Esophagus muscularis mucosa (tissue), 4 donors: ENCODE measurements around the gene SLC9A8. TPM values are rescaled to one million over a fixed set of nuclear protein-coding genes. Genes with fewer than 3 reads are reported as not detected.
"Not testable (repeated sequence)": the region's sequence is repeated elsewhere in the genome, so short reads cannot be mapped to it uniquely, and the experiment has no call there.

Source experiments
- DNase-seq: peaks from one replicate; pipeline ENCODE4 v3.0.0-alpha.2; 2017; ENCODE audit errors: extremely low spot score
- H3K27ac ChIP-seq, 4 donors: fragments of 200-600 bp; sonication (generic); replicated peaks in 1 of 4; 1 replicate in 3 of 4; 2 replicates in 1 of 4; pipeline ENCODE4 v1.5.1; 2016 to 2019; ENCODE audit warnings: mild to moderate bottlenecking in 1 of 4
- H3K27me3 ChIP-seq, 4 donors: fragments of 200-600 bp; sonication (generic); one replicate each; pipeline versions ENCODE4 v1.5.1 to v1.6.0; 2016 to 2019
- H3K36me3 ChIP-seq, 4 donors: fragments of 200-600 bp; sonication (generic); one replicate each; pipeline ENCODE4 v1.5.1; 2016 to 2019
- H3K4me1 ChIP-seq, 4 donors: fragments of 200-600 bp; sonication (generic); one replicate each; pipeline ENCODE4 v1.5.1; 2016 to 2019
- H3K4me3 ChIP-seq, 4 donors: fragments of 200-600 bp; sonication (generic); 1 replicate in 2 of 4; 2 replicates in 2 of 4; pipeline ENCODE4 v1.5.1; 2016 to 2019; ENCODE audit warnings: mild to moderate bottlenecking in 4 of 4, moderate library complexity in 1 of 4
- H3K9me3 ChIP-seq, 4 donors: fragments of 200-600 bp; sonication (generic); 1 replicate in 3 of 4; 2 replicates in 1 of 4; pipeline ENCODE4 v1.5.1; 2016 to 2019
- CTCF ChIP-seq, 3 experiments: fragments of 200-600 bp in 2 of 3; fragments of 450-650 bp in 1 of 3; sonication (generic) in 2 of 3; IDR thresholded peaks; one replicate each; pipeline ENCODE4 v1.5.1; 2017 to 2019; ENCODE audit warnings: antibody characterized with exemption in 3 of 3, mild to moderate bottlenecking in 2 of 3, moderate library complexity in 1 of 3
- EP300 ChIP-seq: sonication (generic); formaldehyde crosslinking; IDR thresholded peaks from one replicate; pipeline ENCODE4 v1.6.1; 2017; ENCODE audit warnings: antibody characterized with exemption
- POLR2A ChIP-seq: fragments of 450-650 bp; IDR thresholded peaks from one replicate; pipeline ENCODE4 v1.6.1; 2017; ENCODE audit warnings: antibody characterized with exemption, moderate library complexity, mild to moderate bottlenecking, low read depth
- POLR2AphosphoS5 ChIP-seq, 2 donors: sonication (generic); formaldehyde crosslinking; IDR thresholded peaks; one replicate each; pipeline ENCODE4 v1.6.1; 2017; ENCODE audit warnings: antibody characterized with exemption in 2 of 2
- WGBS: methylation state at CpG from one replicate; pipeline ENCODE4 v1.1.5; 2018; 5-methylcytosine and 5-hydroxymethylcytosine counted together
- intact Hi-C: fragments of 100-400 bp; cut with DNase I; formaldehyde crosslinking; loops from one replicate; pipeline ENCODE4 v1.15.1; 2023
- total RNA-seq, 4 donors: library from RNA; depleted of rRNA; stranded (reverse); fragments of >200 nt; gene quantifications; one replicate each; pipeline versions ENCODE4 v1.1.0 to v1.2.1, GENCODE V29; 2016

Gene SLC9A8
- total RNA-seq, 4 donors from 2014 or later, result 7.5 to 9.0 (median 7.5) TPM

GRCh38 chr20:49893242-49894072 is 80.8 kb downstream of the SLC9A8 start:
- Histone ChIP-seq H3K27me3 (no peaks in the 10 kb centered on the region), H3K36me3 (peaks cover 0 to 16% (median 6%) of the 10 kb centered on the region in 4 donors), H3K27ac (no peak overlapping the region), H3K4me3 (peak overlapping the region in 2 of 4 donors; percentile 11 to 16), H3K9me3 (no peaks in the 10 kb centered on the region), H3K4me1 (peaks cover 37 to 52% (median 43%) of the 10 kb centered on the region in 4 donors)
- intact Hi-C loops, result no loop called here
- no peak for DNase-seq
- TF ChIP-seq POLR2A (no peak), EP300 (no peak), CTCF (IDR thresholded peaks at IDR 0.05) (no peak), POLR2AphosphoS5 (IDR thresholded peaks at IDR 0.05) (no peak)
- 82% methylated on average over 12 of the region's 12 CpGs for WGBS

GRCh38 chr20:49894073-49894470 is 81.4 kb downstream of the SLC9A8 start:
- 67% methylated on average over 6 of the region's 6 CpGs for WGBS
- Histone ChIP-seq H3K4me3 (peak overlapping the region in 2 of 4 donors; percentile 11 to 16), H3K9me3 (no peaks in the 10 kb centered on the region), H3K36me3 (peaks cover 0 to 12% (median 4%) of the 10 kb centered on the region in 4 donors), H3K27ac (no peak overlapping the region), H3K27me3 (no peaks in the 10 kb centered on the region), H3K4me1 (peaks cover 31 to 46% (median 38%) of the 10 kb centered on the region in 4 donors)
- no peak for DNase-seq
- TF ChIP-seq CTCF (IDR thresholded peaks at IDR 0.05) (no peak), POLR2AphosphoS5 (IDR thresholded peaks at IDR 0.05) (no peak), EP300 (no peak), POLR2A (no peak)
- intact Hi-C loops, result no loop called here

GRCh38 chr20:49895474-49896093 is 83.0 kb downstream of the SLC9A8 start:
- H3K27ac ChIP-seq, H3K27me3 ChIP-seq, H3K9me3 ChIP-seq, intact Hi-C loops, H3K4me3 ChIP-seq, DNase-seq, H3K36me3 ChIP-seq: not testable (repeated sequence)
- H3K4me1 ChIP-seq, result peaks cover 21 to 31% (median 29%) of the 10 kb centered on the region in 4 donors
- 87% methylated on average over 7 of the region's 7 CpGs for WGBS

- TF ChIP-seq EP300, result no peak
- no peak for TF ChIP-seq POLR2AphosphoS5 (IDR thresholded peaks at IDR 0.05)
- TF ChIP-seq POLR2A, result no peak
- TF ChIP-seq CTCF (IDR thresholded peaks at IDR 0.05), result no peak
- intact Hi-C loops, result no loop called here
- H3K9me3 ChIP-seq, result no peaks in the 10 kb centered on the region
- H3K27me3 ChIP-seq, result no peaks in the 10 kb centered on the region
- H3K36me3 ChIP-seq, result peaks cover 0 to 6% (median 0%) of the 10 kb centered on the region in 4 donors
- peaks cover 15 to 25% (median 22%) of the 10 kb centered on the region in 4 donors for H3K4me1 ChIP-seq
- no peak for DNase-seq
- no peak overlapping the region for H3K27ac ChIP-seq
- H3K4me3 ChIP-seq, result no peak overlapping the region
- 84% methylated on average over 6 of the region's 6 CpGs for WGBS
These were observed 83.6 kb downstream of the SLC9A8 start for GRCh38 chr20:49896204-49896603.

- Histone ChIP-seq H3K36me3 (peaks cover 8 to 23% (median 18%) of the 10 kb centered on the region in 4 donors), H3K27ac (no peak overlapping the region), H3K4me1 (no peaks in the 10 kb centered on the region), H3K4me3 (no peak overlapping the region), H3K27me3 (no peaks in the 10 kb centered on the region), H3K9me3 (no peaks in the 10 kb centered on the region)
- WGBS, result 73% methylated on average over 10 of the region's 10 CpGs
- intact Hi-C loops, result no loop called here
- no peak for DNase-seq
- TF ChIP-seq CTCF (IDR thresholded peaks at IDR 0.05) (no peak), POLR2A (no peak), EP300 (no peak), POLR2AphosphoS5 (IDR thresholded peaks at IDR 0.05) (no peak)
These were observed 87.1 kb downstream of the SLC9A8 start for GRCh38 chr20:49899541-49900383.
